GM06990 (cell line): Measurements from ENCODE around the gene ABHD8.

ENCODE experiments used
- DNase-seq: peaks from one replicate; pipeline ENCODE4 v3.0.0-alpha.2; 2011; ENCODE audit not compliant: insufficient read length; ENCODE audit errors: extremely low read depth
- H3K27me3 ChIP-seq: replicated peaks from 2 replicates; pipeline ENCODE4 v1.6.0; 2011; ENCODE audit warnings: low read length; ENCODE audit not compliant: control insufficient read depth, insufficient read depth
- H3K36me3 ChIP-seq: 2 replicates; pipeline ENCODE4 v1.5.1; 2011; ENCODE audit warnings: low read length; ENCODE audit not compliant: control insufficient read depth, insufficient read depth
- H3K4me3 ChIP-seq: replicated peaks from 2 replicates; pipeline ENCODE4 v1.5.1; 2011; ENCODE audit warnings: low read depth, mild to moderate bottlenecking, control low read depth, low read length
- CTCF ChIP-seq: IDR thresholded peaks from 2 replicates; pipeline ENCODE4 v1.5.1; 2011; ENCODE audit warnings: low read length, control low read depth, mild to moderate bottlenecking, inconsistent platforms; ENCODE audit not compliant: insufficient read depth, poor library complexity, severe bottlenecking

The ABHD8 gene

GRCh38 chr19:17335575-17335974 is 32.4 kb upstream of the ABHD8 start:
- H3K27me3 ChIP-seq: no peaks in the 10 kb centered on the region
- no peak for TF ChIP-seq CTCF
- DNase-seq: no peak
- H3K36me3 ChIP-seq: no peaks in the 10 kb centered on the region
- no peak overlapping the region for H3K4me3 ChIP-seq

- Histone ChIP-seq H3K27me3 (no peaks in the 10 kb centered on the region; the same call in 1 of the 2 replicates), H3K36me3 (no peaks in the 10 kb centered on the region), H3K4me3 (peak within 1 kb of the TSS; percentile 64)
- DNase-seq: peak; percentile 97
- no peak for TF ChIP-seq CTCF
These were observed 31.5 kb upstream of the ABHD8 start, which contains the start of gene ANO8 for GRCh38 chr19:17334414-17335409. ANO8 (minus strand) TSS chr19:17334855; CDS start chr19:17334670, 185 bp downstream.

- TF ChIP-seq CTCF: no peak
- no peaks in the 10 kb centered on the region for H3K36me3 ChIP-seq
- peak; percentile 62 for DNase-seq
- peak overlapping the region; percentile 64 for H3K4me3 ChIP-seq
- H3K27me3 ChIP-seq: no peaks in the 10 kb centered on the region; the same call in 1 of the 2 replicates
These were observed 30.6 kb upstream of the ABHD8 start for GRCh38 chr19:17333611-17334413.

GRCh38 chr19:17332677-17333581 is 29.7 kb upstream of the ABHD8 start:
- DNase-seq: no peak
- H3K4me3 ChIP-seq: no peak overlapping the region
- TF ChIP-seq CTCF: no peak

GRCh38 chr19:17332360-17332676 is 29.1 kb upstream of the ABHD8 start:
- no peak for DNase-seq
- Histone ChIP-seq H3K36me3 (no peaks in the 10 kb centered on the region), H3K27me3 (no peaks in the 10 kb centered on the region; the same call in 1 of the 2 replicates), H3K4me3 (no peak overlapping the region)
- TF ChIP-seq CTCF: no peak

More at GRCh38 chr19:17332677-17333581, 29.7 kb upstream of the ABHD8 start:
- Histone ChIP-seq H3K27me3 (no peaks in the 10 kb centered on the region; the same call in 1 of the 2 replicates), H3K36me3 (no peaks in the 10 kb centered on the region)
